HUES48 (cell line): ENCODE data around the gene ADCY9.

Source experiments
- H3K27ac ChIP-seq: one replicate; pipeline ENCODE4 v1.7.0; 2013; ENCODE audit warnings: low read depth, low read length, inconsistent platforms
- H3K27me3 ChIP-seq: 2 replicates; pipeline ENCODE4 v1.6.1; 2013; ENCODE audit warnings: mild to moderate bottlenecking, low read length; ENCODE audit not compliant: control insufficient read depth, insufficient read depth
- H3K36me3 ChIP-seq: 2 replicates; pipeline ENCODE4 v1.6.1; 2013; ENCODE audit warnings: low read length; ENCODE audit not compliant: control insufficient read depth, insufficient read depth
- H3K4me1 ChIP-seq: 2 replicates; pipeline ENCODE4 v1.6.1; 2013; ENCODE audit warnings: mild to moderate bottlenecking, low read length; ENCODE audit not compliant: control insufficient read depth, insufficient read depth
- H3K4me3 ChIP-seq: 2 replicates; pipeline ENCODE4 v1.5.1; 2013; ENCODE audit warnings: mild to moderate bottlenecking, low read depth, low read length
- H3K9ac ChIP-seq: 2 replicates; pipeline ENCODE4 v1.6.1; 2013; ENCODE audit warnings: mild to moderate bottlenecking, low read depth, low read length, moderate library complexity
- H3K9me3 ChIP-seq: 2 replicates; pipeline ENCODE4 v1.6.1; 2013; ENCODE audit warnings: low read length; ENCODE audit not compliant: control insufficient read depth, insufficient read depth

Gene ADCY9

DNA sequence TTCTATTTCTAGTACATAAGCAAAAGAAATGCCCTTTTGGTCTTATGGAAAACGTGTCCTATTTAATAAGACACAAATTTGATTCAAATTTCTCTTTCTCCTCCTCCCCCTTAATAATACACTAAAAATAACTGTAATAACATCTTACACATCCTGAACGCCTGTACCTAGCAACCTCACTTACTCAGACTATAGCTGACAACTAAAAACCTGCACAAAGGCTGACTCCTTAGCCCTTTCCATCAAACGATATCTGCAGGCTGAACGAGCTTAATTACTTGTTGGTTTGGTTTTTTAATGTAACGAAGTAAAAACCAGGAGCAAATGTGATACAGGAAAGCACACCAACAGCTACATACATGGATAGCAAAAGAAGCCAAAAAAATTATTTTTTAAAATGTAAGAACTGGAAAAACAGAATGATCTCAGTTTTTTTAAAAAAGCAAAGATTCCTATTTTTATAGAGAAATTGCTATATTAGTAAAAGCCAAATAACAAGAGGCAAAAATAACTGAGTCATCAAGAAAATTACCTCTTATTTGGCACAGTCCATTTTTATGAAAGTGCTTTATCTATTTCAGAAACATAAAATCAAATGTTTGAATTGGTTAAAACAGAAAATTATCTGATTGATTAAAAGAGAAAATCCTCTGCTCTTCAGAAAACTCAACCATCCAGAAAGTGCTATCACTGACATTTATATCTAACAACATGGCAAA, 23.5 kb downstream of the ADCY9 start:
- no peak overlapping the region for H3K9ac ChIP-seq
- no peak overlapping the region for H3K4me3 ChIP-seq
- no peak overlapping the region for H3K27ac ChIP-seq
- no peaks in the 10 kb centered on the region for H3K27me3 ChIP-seq
- no peaks in the 10 kb centered on the region for H3K36me3 ChIP-seq
- no peaks in the 10 kb centered on the region for H3K9me3 ChIP-seq
- H3K4me1 ChIP-seq = peaks cover 7% of the 10 kb centered on the region; the same call in 1 of the 2 replicates

DNA sequence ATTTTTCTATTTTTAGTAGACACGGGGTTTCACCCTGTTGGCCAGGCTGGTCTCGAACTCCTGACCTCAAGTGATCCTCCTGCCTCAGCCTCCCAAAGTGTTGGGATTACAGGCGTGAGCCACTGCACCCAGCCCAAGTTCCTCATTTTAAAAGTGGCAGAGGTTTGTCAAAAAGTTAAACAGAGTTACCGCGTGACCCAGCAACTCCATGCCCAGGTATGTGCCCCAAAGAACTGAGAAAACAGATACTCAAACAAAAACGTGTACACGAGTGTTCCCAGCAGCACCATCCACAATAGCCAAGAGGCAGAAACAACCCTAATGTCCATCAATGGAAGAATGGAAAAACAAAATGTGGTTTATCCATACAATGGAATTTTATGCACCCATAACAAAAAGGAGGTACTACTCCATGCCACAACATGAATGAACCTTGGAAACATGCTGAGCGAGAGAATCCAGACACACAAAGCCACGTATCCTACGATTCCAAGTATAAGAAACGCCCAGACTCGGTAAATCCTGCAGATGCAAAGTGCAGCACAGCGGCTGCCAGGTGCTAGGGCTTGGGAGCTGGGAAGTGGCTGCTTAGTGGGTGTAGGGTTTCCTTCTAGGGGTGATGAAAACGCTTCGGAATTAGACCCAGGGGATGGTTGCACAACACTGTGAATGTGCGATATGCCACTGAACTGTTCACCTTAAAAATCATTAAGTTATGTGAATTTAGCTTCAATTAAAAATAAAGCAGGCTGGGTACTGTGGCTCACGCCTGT, 24.8 kb downstream of the ADCY9 start:
- Histone ChIP-seq H3K27ac (no peak overlapping the region), H3K4me3 (no peak overlapping the region), H3K27me3 (no peaks in the 10 kb centered on the region), H3K9me3 (no peaks in the 10 kb centered on the region), H3K36me3 (no peaks in the 10 kb centered on the region), H3K4me1 (peaks cover 7% of the 10 kb centered on the region; the same call in 1 of the 2 replicates), H3K9ac (no peak overlapping the region)

DNA sequence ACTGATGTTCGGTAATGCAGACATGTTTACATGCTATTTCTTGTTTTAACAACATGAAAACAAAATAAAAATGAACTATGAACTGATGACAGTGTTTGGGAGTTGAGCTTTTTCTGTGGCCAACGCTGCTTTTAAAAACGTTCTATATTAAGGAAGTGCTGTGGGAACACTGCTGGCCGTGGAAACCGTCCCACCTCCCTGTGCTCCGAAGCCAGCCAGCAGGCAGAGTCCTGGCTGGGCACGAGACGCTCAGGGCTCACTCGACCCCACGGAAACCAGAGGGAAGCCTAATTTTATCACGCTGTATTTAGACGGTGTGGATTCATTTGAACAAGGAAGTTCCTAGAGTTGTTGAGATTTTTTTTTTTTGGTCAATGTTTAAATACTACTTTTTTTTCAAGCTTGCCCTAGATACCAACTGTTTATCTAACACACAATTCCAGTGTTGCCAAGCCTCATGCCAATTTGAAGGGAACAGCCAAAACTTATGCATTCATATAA, 25.8 kb downstream of the ADCY9 start:
- Histone ChIP-seq H3K9ac (no peak overlapping the region), H3K4me1 (peaks cover 7% of the 10 kb centered on the region; the same call in 1 of the 2 replicates), H3K27ac (no peak overlapping the region), H3K36me3 (no peaks in the 10 kb centered on the region), H3K4me3 (no peak overlapping the region), H3K27me3 (no peaks in the 10 kb centered on the region), H3K9me3 (no peaks in the 10 kb centered on the region)

DNA sequence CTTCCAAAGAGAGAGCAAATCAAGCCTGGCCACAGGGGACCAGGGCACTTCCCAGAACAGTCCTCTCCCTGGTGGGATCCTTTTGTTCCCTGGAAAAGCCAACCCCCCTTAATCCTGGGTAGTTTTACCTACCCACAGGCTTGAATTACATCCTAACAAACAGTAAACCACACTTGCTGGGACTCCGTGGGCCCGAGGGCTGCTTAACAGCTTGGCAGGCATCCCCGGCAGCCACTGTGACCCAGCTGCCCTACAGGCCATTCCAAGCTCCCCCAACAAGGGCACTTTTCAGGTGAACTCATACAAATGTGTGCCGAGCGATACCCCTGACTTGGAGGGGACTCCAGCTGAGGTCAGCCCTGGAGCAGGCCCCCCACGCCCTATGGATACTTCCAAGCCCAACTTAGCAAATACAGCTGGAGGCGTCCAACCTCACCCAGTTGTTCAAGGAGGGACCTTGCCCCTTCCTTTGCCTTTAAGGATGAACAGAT, 26.4 kb downstream of the ADCY9 start:
- Histone ChIP-seq H3K27ac (no peak overlapping the region), H3K27me3 (no peaks in the 10 kb centered on the region), H3K4me3 (no peak overlapping the region), H3K9ac (no peak overlapping the region), H3K36me3 (no peaks in the 10 kb centered on the region), H3K9me3 (no peaks in the 10 kb centered on the region), H3K4me1 (peaks cover 7% of the 10 kb centered on the region; the same call in 1 of the 2 replicates)

DNA sequence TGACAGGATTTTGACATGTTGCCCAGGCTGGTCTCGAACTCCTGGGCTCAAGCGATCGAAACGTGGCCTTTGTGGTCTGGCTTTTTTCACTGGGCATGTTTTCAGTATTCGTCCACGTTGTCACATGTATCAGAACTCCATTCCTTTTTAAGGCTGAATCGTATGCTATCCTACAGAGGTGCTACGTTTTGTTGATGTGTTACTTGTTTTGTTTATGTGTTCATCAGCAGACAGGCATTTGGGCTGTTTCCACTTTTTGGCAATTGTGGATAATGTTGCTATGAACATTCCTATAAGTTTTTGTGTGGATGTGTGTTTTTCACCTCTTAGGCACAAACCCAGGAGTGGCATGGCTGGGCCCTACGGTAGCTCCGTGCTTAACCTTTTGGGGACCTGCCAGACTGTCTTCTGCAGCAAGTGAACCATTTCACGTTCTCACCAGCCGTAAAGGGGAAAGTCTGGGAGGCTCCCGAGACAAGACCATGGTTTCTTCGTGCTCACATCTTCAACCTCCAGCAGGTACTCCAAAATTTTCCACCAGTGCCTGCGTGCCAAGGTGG, 26.9 kb downstream of the ADCY9 start:
- no peak overlapping the region for H3K9ac ChIP-seq
- peaks cover 7% of the 10 kb centered on the region; the same call in 1 of the 2 replicates for H3K4me1 ChIP-seq
- no peaks in the 10 kb centered on the region for H3K36me3 ChIP-seq

DNA sequence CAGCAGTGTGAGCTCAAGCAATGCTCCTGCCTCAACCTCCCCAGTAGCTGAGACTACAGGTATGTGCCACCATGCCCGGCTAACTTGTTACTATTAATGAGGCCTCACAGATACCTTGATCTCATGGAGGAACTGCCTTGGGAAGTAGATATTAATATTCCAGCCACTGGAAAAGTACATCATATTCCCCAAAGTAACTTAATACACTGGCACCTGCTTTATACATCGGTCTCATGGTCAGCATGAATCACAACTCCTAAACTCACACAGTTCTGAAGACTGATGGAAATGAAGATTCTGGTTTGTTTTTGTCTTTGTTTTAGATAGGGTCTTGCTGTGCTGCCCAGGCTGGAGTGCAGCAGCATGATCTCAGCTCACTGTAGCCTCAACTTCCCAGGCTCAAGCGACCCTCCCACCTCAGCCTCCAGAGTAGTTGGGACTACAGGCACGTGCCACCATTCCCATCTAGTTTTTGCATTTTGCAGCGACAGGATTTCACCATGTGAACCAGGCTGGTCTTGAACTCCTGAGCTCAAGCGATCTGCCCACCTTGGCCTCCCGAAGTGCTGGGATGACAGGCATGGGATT, 28.2 kb downstream of the ADCY9 start:
- Histone ChIP-seq H3K4me1 (peaks cover 7% of the 10 kb centered on the region; the same call in 1 of the 2 replicates), H3K36me3 (no peaks in the 10 kb centered on the region), H3K4me3 (no peak overlapping the region), H3K9me3 (no peaks in the 10 kb centered on the region), H3K9ac (no peak overlapping the region), H3K27me3 (no peaks in the 10 kb centered on the region), H3K27ac (no peak overlapping the region)

More for the DNA sequence above, 26.9 kb downstream of the ADCY9 start:
- Histone ChIP-seq H3K27ac (no peak overlapping the region), H3K9me3 (no peaks in the 10 kb centered on the region), H3K27me3 (no peaks in the 10 kb centered on the region), H3K4me3 (no peak overlapping the region)

DNA sequence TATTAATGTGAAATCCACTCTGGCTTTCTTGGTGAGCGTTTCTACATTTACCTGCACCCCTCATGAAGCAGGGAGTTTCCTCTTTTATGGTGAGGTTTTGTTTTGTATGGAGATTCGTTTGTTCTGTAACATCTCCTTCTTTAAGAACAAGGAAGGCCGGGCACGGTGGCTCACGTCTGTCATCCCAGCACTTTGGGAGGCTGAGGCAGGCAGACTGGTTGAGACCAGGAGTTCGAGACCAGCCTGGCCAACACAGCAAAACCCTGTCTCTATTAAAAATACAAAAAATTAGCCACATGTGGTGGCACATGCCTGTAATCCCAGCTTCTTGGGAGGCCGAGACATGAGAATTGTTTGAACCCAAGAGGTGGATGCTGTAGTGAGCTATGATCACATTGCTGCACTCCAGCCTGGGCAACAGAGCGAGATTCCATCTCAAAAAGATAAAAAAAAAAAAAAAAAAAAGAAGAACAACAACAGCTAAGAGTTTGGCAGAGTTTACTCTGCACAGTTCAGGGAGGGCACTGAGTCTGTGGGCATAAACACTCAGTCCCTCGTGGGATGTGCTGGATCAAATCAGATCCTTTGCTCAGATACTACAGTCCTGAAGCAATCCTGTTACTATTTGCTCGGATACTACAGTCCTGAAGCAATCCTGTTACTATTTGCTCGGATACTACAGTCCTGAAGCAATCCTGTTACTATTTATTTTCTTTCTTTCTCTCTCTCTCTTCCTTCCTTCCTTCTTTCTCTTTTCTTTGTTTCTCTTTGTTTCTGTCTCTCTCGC, 28.9 kb downstream of the ADCY9 start:
- Histone ChIP-seq H3K9me3 (no peaks in the 10 kb centered on the region), H3K27ac (no peak overlapping the region), H3K9ac (no peak overlapping the region), H3K36me3 (no peaks in the 10 kb centered on the region), H3K27me3 (no peaks in the 10 kb centered on the region), H3K4me3 (no peak overlapping the region), H3K4me1 (peaks cover 7% of the 10 kb centered on the region; the same call in 1 of the 2 replicates)

DNA sequence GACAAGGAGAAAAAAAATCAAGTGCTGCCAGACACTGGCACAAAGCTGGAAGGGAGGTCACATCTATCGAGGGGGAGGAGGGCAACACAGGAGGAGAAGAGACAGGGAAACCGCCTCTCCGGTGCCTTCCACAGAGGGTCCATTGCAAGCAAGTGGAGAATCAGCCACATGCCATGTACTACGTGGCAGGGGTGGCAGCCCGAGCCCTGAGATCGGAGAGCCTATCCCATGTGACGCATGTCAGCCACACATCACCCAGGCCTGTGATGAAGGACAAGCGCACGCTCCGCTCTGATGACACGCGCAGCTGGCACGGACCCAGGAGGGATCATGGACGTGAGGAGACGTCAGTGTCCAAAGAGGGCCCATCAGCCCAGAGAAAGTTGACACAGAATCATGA, 30.1 kb downstream of the ADCY9 start:
- Histone ChIP-seq H3K36me3 (no peaks in the 10 kb centered on the region), H3K4me1 (peaks cover 10% of the 10 kb centered on the region), H3K27ac (no peak overlapping the region), H3K4me3 (no peak overlapping the region), H3K9me3 (no peaks in the 10 kb centered on the region), H3K27me3 (no peaks in the 10 kb centered on the region), H3K9ac (no peak overlapping the region)

DNA sequence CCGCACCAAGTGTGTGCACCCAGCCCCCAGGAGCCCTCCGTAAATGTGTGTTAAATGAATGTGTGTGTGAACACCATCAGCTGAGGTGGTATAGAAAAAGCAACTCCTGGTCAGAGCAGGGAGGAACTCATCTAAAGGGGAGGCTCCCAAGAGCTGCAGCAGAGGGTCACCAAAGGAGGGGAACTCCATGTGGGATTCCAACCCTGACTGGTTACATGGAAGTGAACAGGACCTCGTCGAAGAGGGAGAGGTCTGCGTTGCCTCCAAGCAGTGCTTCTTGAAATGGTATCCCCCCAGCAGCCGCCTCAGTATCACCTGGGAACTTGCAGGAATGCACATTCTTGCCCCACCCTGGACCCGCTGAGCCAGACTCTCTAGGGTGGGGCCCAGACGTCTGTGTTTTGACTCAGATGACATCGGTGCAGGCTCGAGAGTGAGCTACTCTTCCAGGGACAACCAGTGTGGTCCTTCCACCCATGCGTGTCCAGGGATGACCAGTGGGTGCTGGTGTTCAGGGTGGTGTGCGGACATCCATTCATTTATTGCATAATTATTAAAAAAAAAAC, 30.8 kb downstream of the ADCY9 start:
- Histone ChIP-seq H3K9ac (no peak overlapping the region), H3K36me3 (no peaks in the 10 kb centered on the region), H3K27ac (no peak overlapping the region), H3K9me3 (no peaks in the 10 kb centered on the region), H3K27me3 (no peaks in the 10 kb centered on the region), H3K4me3 (no peak overlapping the region), H3K4me1 (peaks cover 10% of the 10 kb centered on the region)

DNA sequence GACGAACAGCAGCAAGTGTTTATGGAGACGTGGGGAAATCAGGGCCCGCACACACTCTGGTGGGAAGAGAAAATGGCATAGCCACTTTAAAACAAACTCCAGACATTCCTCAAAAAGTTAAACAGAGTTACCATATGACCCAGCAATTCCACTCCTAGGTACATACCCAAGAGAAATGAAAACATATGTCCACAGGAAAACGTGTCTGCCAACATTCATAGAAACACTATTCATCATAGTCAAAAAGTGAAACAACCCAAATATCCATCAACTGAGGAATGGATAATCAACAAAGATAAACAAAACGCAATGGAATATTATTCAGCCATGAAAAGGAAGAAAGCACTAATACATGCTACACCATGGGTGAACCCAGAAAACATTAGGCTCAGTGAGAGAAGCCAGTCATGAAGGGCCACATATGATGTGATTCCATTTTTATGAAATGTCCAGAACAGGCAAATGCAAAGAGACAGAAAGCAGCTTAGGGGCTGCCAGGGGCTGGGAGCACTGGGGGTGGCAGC, 32.8 kb downstream of the ADCY9 start:
- Histone ChIP-seq H3K9ac (no peak overlapping the region), H3K4me1 (peaks cover 4% of the 10 kb centered on the region; the same call in 1 of the 2 replicates), H3K36me3 (no peaks in the 10 kb centered on the region), H3K27me3 (no peaks in the 10 kb centered on the region), H3K4me3 (no peak overlapping the region), H3K9me3 (no peaks in the 10 kb centered on the region), H3K27ac (no peak overlapping the region)
